Measurements from ENCODE around the gene LPP. TPM values are rescaled to one million over a fixed set of nuclear protein-coding genes. Genes with fewer than 3 reads are reported as not detected.
A peak's percentile ranks its signal among the peaks of the same experiment; 100 is the strongest.
"Not testable (repeated sequence)": the region's sequence is repeated elsewhere in the genome, so short reads cannot be mapped to it uniquely, and the experiment has no call there.

LPP gene
- total RNA-seq, 3 donors from 2014 or later (not counting 1 experiment from before 2014, with no cell fraction given): 137 to 163 (median 149) TPM

DNA sequence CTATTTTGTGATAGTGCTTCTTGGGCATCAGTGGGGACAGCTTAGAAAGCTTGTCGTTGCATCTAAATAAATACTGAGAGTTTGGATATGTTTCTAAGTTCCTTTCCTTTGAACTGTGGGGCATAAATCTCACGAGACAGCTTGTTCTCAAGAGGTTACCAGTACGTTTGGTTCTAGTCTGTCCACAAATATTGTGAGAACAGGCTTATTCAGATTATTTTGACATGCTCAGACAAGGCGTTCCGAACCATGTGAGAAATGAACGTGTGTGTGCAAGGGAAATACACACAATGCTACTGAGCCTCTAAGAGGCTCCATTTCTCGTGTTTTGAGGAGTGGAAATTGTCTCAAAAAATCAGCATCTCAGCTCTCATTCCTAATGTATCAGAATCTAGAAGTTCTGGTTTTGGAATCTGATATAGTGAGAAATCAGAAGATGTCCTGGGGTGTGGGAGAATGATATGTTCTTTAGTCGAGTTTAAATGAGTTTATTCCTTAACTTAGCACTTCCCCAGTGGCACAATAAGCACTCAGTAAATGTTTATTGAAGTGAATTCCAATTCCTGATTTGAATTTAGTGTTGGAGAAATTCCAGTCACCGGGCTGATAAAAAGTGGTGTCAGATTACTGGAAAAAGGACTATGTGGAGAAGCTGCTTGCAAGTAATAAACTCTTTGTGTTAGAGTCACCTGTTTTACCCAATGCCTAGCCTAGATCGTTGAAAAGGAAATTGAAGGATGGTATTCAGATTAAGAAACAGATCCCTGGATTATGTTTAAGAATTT is 481.5 kb downstream of the LPP start:
- 91% methylated on average over 10 of the region's 10 CpGs for WGBS (ENCODE audit: insufficient coverage)
- Mint-ChIP-seq H3K27me3 (ENCODE audit: low read depth in 2 of 2) (no peaks in the 10 kb centered on the region), H3K4me3 (no peak overlapping the region), H3K9me3 (no peaks in the 10 kb centered on the region), H3K27ac (no peak overlapping the region), H3K36me3 (no peaks in the 10 kb centered on the region), H3K4me1 (peaks cover 4 to 7% of the 10 kb centered on the region in 2 donors)
- Histone ChIP-seq H3K4me3 (ENCODE audit: low read length) (no peak overlapping the region), H3K9me3 (ENCODE audit: control insufficient read depth, insufficient read depth, low read length) (no peaks in the 10 kb centered on the region), H3K27me3 (ENCODE audit: control insufficient read depth, insufficient read depth, low read length) (no peaks in the 10 kb centered on the region), H3K4me1 (ENCODE audit: control insufficient read depth, insufficient read depth, low read length) (no peaks in the 10 kb centered on the region), H3K36me3 (ENCODE audit: control insufficient read depth, insufficient read depth, low read length) (no peaks in the 10 kb centered on the region), H3K27ac (ENCODE audit: low read length) (no peak overlapping the region)
- ATAC-seq (no peak), DNase-seq (no peak)
- TF ChIP-seq, protein P1, sequence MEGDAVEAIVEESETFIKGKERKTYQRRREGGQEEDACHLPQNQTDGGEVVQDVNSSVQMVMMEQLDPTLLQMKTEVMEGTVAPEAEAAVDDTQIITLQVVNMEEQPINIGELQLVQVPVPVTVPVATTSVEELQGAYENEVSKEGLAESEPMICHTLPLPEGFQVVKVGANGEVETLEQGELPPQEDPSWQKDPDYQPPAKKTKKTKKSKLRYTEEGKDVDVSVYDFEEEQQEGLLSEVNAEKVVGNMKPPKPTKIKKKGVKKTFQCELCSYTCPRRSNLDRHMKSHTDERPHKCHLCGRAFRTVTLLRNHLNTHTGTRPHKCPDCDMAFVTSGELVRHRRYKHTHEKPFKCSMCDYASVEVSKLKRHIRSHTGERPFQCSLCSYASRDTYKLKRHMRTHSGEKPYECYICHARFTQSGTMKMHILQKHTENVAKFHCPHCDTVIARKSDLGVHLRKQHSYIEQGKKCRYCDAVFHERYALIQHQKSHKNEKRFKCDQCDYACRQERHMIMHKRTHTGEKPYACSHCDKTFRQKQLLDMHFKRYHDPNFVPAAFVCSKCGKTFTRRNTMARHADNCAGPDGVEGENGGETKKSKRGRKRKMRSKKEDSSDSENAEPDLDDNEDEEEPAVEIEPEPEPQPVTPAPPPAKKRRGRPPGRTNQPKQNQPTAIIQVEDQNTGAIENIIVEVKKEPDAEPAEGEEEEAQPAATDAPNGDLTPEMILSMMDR (IDR thresholded peaks at IDR 0.05): no peak
- intact Hi-C loops (cut with micrococcal nuclease): no loop called here

DNA sequence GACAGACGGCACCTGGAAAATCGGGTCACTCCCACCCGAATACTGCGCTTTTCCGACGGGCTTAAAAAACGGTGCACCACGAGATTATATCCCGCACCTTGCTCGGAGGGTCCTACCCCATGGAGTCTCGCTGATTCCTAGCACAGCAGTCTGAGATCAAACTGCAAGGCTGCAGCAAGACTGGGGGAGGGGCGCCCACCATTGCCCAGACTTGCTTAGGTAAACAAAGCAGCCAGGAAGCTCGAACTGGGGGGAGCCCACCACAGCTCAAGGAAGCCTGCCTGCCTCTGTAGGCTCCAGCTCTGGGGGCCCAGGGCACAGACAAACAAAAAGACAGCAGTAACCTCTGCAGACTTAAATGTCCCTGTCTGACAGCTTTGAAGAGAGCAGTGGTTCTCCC is 482.3 kb downstream of the LPP start:
- H3K36me3 Mint-ChIP-seq; DNase-seq; H3K9me3 Mint-ChIP-seq; H3K27me3 ChIP-seq (ENCODE audit: control insufficient read depth, insufficient read depth, low read length); H3K27ac ChIP-seq (ENCODE audit: low read length); H3K36me3 ChIP-seq (ENCODE audit: control insufficient read depth, insufficient read depth, low read length); H3K27me3 Mint-ChIP-seq (ENCODE audit: low read depth in 2 of 2); H3K9me3 ChIP-seq (ENCODE audit: control insufficient read depth, insufficient read depth, low read length); H3K4me1 Mint-ChIP-seq; H3K27ac Mint-ChIP-seq; H3K4me3 Mint-ChIP-seq; ATAC-seq; H3K4me3 ChIP-seq (ENCODE audit: low read length); H3K4me1 ChIP-seq (ENCODE audit: control insufficient read depth, insufficient read depth, low read length); intact Hi-C loops (cut with micrococcal nuclease): not testable (repeated sequence)
- 97% methylated on average over 13 of the region's 13 CpGs for WGBS (ENCODE audit: insufficient coverage)

DNA sequence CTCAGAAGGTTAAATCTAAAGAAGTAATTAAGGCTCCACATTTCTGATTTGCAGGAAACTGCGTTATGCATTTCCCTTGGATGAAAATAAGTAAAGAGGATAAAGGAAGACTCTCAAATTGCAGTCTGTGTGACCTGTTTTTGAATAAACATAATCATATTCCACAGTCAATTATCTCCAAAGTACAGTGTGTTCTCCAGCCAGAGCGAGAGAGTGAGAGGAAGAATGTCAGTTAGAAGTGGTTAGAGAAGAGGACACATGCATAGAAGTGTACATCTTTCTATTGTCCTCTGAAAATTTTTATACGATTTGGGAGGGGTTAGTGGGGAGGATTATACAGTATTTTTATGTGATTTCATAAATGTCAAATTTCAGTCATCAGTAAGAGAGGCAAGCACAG is 487.1 kb downstream of the LPP start:
- Histone ChIP-seq H3K4me3 (ENCODE audit: low read length) (no peak overlapping the region), H3K27ac (ENCODE audit: low read length) (no peak overlapping the region), H3K36me3 (ENCODE audit: control insufficient read depth, insufficient read depth, low read length) (no peaks in the 10 kb centered on the region), H3K4me1 (ENCODE audit: control insufficient read depth, insufficient read depth, low read length) (no peaks in the 10 kb centered on the region), H3K9me3 (ENCODE audit: control insufficient read depth, insufficient read depth, low read length) (no peaks in the 10 kb centered on the region), H3K27me3 (ENCODE audit: control insufficient read depth, insufficient read depth, low read length) (no peaks in the 10 kb centered on the region)
- Mint-ChIP-seq H3K4me3 (no peak overlapping the region), H3K27me3 (ENCODE audit: low read depth in 2 of 2) (no peaks in the 10 kb centered on the region), H3K4me1 (peaks cover 7 to 11% of the 10 kb centered on the region in 2 donors), H3K27ac (no peak overlapping the region), H3K9me3 (no peaks in the 10 kb centered on the region), H3K36me3 (no peaks in the 10 kb centered on the region)
- ATAC-seq (no peak), DNase-seq (no peak)
- 95% methylated on average over 3 of the region's 3 CpGs for WGBS (ENCODE audit: insufficient coverage)
- intact Hi-C loops (cut with micrococcal nuclease): no loop called here
- TF ChIP-seq, protein P1 (IDR thresholded peaks at IDR 0.05): no peak

DNA sequence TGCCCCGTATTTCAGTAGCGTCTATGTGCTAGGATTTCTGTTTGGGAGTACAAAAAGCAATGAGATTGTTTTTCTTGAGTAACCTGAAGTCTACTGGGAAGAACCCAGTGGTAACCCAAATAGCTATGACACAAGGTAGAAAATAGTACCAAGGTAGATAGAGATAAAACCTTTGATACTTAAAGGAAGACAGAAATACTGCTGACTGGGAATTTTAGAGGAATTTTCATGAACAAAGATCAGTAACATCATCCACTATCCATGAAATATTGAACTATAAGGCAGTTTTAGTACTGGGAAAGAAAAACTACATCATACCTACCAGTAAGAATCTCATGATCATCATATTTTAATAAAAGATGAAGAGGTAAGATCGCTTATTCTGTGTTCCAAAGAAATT is 489.8 kb downstream of the LPP start:
- intact Hi-C loops (cut with micrococcal nuclease): no loop called here

More for the DNA sequence above, 489.8 kb downstream of the LPP start:
- H3K36me3 ChIP-seq (ENCODE audit: control insufficient read depth, insufficient read depth, low read length): no peaks in the 10 kb centered on the region
- TF ChIP-seq, protein P1 (IDR thresholded peaks at IDR 0.05): no peak
- DNase-seq (no peak), ATAC-seq (no peak)
- H3K27me3 Mint-ChIP-seq (ENCODE audit: low read depth in 2 of 2): no peaks in the 10 kb centered on the region
- no peaks in the 10 kb centered on the region for H3K9me3 Mint-ChIP-seq
- H3K27me3 ChIP-seq (ENCODE audit: control insufficient read depth, insufficient read depth, low read length): no peaks in the 10 kb centered on the region
- no peak overlapping the region for H3K4me3 ChIP-seq (ENCODE audit: low read length)
- H3K9me3 ChIP-seq (ENCODE audit: control insufficient read depth, insufficient read depth, low read length): no peaks in the 10 kb centered on the region
- H3K27ac Mint-ChIP-seq: peak overlapping the region; percentile 55 to 58
- WGBS (ENCODE audit: insufficient coverage): 98% methylated on average over 3 of the region's 3 CpGs
- H3K4me1 Mint-ChIP-seq: peaks cover 19 to 30% of the 10 kb centered on the region in 2 donors
- no peaks in the 10 kb centered on the region for H3K36me3 Mint-ChIP-seq
- H3K4me1 ChIP-seq (ENCODE audit: control insufficient read depth, insufficient read depth, low read length): peaks cover 5% of the 10 kb centered on the region
- H3K4me3 Mint-ChIP-seq: no peak overlapping the region
- H3K27ac ChIP-seq (ENCODE audit: low read length): no peak overlapping the region
